HCT116 (cell line): ENCODE results near the gene RALGPS1. TPM values are rescaled to one million over a fixed set of nuclear protein-coding genes. Genes with fewer than 3 reads are reported as not detected.

Experiments used
- ATAC-seq: fragments of 200-7000 bp; cut with Tn5 transposase; 2 replicates; pipeline ENCODE4 v1.9.1; 2020; ENCODE audit warnings: mild to moderate bottlenecking, moderate library complexity
- BruUV-seq: library from RNA; stranded (reverse); fragments of 400-500 nt; replicated peaks from 2 replicates; lab custom pipeline; 2021; lab: Mats Ljungman, UMichigan
- CTCF ChIA-PET: fragments of 300-600 bp; sonication (Branson Sonifier 250); formaldehyde crosslinking; loops from one replicate; lab custom pipeline; 2021; ENCODE audit warnings: antibody characterized with exemption; lab: Charles Lee
- POLR2A ChIA-PET: fragments of 300-600, 350-600 bp; sonication (Branson Sonifier 250); formaldehyde crosslinking; loops from one replicate; lab custom pipeline; 2021; ENCODE audit warnings: antibody characterized with exemption; lab: Charles Lee
- RAD21 ChIA-PET, 2 experiments: fragments of 300-600 bp; sonication (Branson Sonifier 250); formaldehyde crosslinking; loops; one replicate each; lab custom pipeline; 2023; ENCODE audit warnings: low total read pairs in 2 of 2; ENCODE audit not compliant: uncharacterized antibody in 2 of 2, unreplicated experiment in 2 of 2, low non-redundant PET in 1 of 2; lab: Charles Lee
- DNase-seq: peaks from one replicate; pipeline ENCODE4 v3.0.0-alpha.2; 2010; ENCODE audit warnings: low read depth, low spot score
- H2AFZ ChIP-seq: fragments of 200-600 bp; shearing (Covaris generic), sonication (generic); 2 replicates; pipeline ENCODE4 v1.6.1; 2017; ENCODE audit warnings: low read depth, mixed run types, mixed read lengths, antibody characterized with exemption, low read length; ENCODE audit not compliant: poor library complexity, severe bottlenecking
- H3K27ac ChIP-seq: 2 replicates; pipeline ENCODE4 v1.5.1; 2012; ENCODE audit warnings: low read depth, low read length
- H3K27me3 ChIP-seq: fragments of 200-600 bp; sonication (generic); 2 replicates; pipeline ENCODE4 v1.6.1; 2016; ENCODE audit warnings: mixed run types, low read length, mixed read lengths; ENCODE audit not compliant: insufficient read depth
- H3K36me3 ChIP-seq, 2 experiments: fragments of 200-500 bp in 1 of 2; fragments of 200-600 bp in 1 of 2; sonication (Bioruptor generic) in 1 of 2; sonication (generic) in 1 of 2; 2 replicates each; pipeline versions ENCODE4 v1.5.1 to v1.6.1; 2014 to 2016; ENCODE audit warnings: low read length in 2 of 2, inconsistent platforms in 1 of 2, mixed read lengths in 1 of 2, mixed run types in 1 of 2; ENCODE audit not compliant: insufficient read depth in 2 of 2, control insufficient read depth in 1 of 2
- H3K4me1 ChIP-seq, 2 experiments: fragments of 200-600 bp in 1 of 2; sonication (generic) in 1 of 2; 2 replicates each; pipeline versions ENCODE4 v1.5.1 to v1.6.1; 2012 to 2017; ENCODE audit warnings: low read length in 2 of 2, inconsistent platforms in 1 of 2, mild to moderate bottlenecking in 1 of 2, mixed read lengths in 1 of 2, mixed run types in 1 of 2, moderate library complexity in 1 of 2; ENCODE audit not compliant: insufficient read depth in 2 of 2, control insufficient read depth in 1 of 2
- H3K4me2 ChIP-seq: fragments of 200-600 bp; sonication (generic); 2 replicates; pipeline ENCODE4 v1.6.1; 2017; ENCODE audit warnings: mixed run types, low read length, mixed read lengths
- H3K4me3 ChIP-seq, 2 experiments: fragments of 200-600 bp in 1 of 2; sonication (generic) in 1 of 2; replicated peaks in 1 of 2; 2 replicates each; pipeline ENCODE4 v1.5.1; 2011 to 2016; ENCODE audit warnings: low read length in 2 of 2, control low read depth in 1 of 2, low read depth in 1 of 2, mild to moderate bottlenecking in 1 of 2, mixed read lengths in 1 of 2, mixed run types in 1 of 2
- H3K79me2 ChIP-seq: fragments of 200-600 bp; sonication (generic); 2 replicates; pipeline ENCODE4 v1.6.1; 2017; ENCODE audit warnings: mild to moderate bottlenecking, mixed run types, low read length, moderate library complexity, mixed read lengths; ENCODE audit not compliant: insufficient read depth
- H3K9ac ChIP-seq: fragments of 200-600 bp; sonication (generic); 2 replicates; pipeline ENCODE4 v1.6.1; 2016; ENCODE audit warnings: low read length, mixed read lengths
- H3K9me2 ChIP-seq: fragments of 200-600 bp; sonication (generic), shearing (Covaris generic); 2 replicates; pipeline ENCODE4 v1.6.1; 2017; ENCODE audit warnings: mixed run types, mild to moderate bottlenecking, moderate library complexity; ENCODE audit not compliant: insufficient read depth
- H3K9me3 ChIP-seq, 2 experiments: fragments of 200-500 bp in 1 of 2; fragments of 200-600 bp in 1 of 2; sonication (Bioruptor generic) in 1 of 2; sonication (generic) in 1 of 2; 2 replicates each; pipeline ENCODE4 v1.6.1; 2014 to 2017; ENCODE audit warnings: low read length in 2 of 2, mixed read lengths in 2 of 2, inconsistent platforms in 1 of 2, low read depth in 1 of 2, mild to moderate bottlenecking in 1 of 2, mixed run types in 1 of 2, moderate library complexity in 1 of 2; ENCODE audit not compliant: control insufficient read depth in 1 of 2, insufficient read depth in 1 of 2
- H4K20me1 ChIP-seq: fragments of 200-600 bp; sonication (generic), shearing (Covaris generic); 2 replicates; pipeline ENCODE4 v1.6.1; 2017; ENCODE audit warnings: mixed run types, mild to moderate bottlenecking, moderate library complexity; ENCODE audit not compliant: insufficient read depth
- EGR1 ChIP-seq: IDR thresholded peaks from 2 replicates; pipeline ENCODE4 v1.6.1; 2012; ENCODE audit warnings: low read depth
- POLR2A ChIP-seq: IDR thresholded peaks from 2 replicates; pipeline ENCODE4 v1.7.0; 2011; ENCODE audit warnings: borderline replicate concordance; ENCODE audit not compliant: insufficient read depth, insufficient read length; ENCODE audit errors: extremely low read depth
- RAD21 ChIP-seq: IDR thresholded peaks from 2 replicates; pipeline ENCODE4 v1.6.1; 2012; ENCODE audit warnings: low read depth, mild to moderate bottlenecking
- SIN3A ChIP-seq: IDR thresholded peaks from 2 replicates; pipeline ENCODE4 v1.6.1; 2012; ENCODE audit warnings: low read depth
- SP1 ChIP-seq: IDR thresholded peaks from 2 replicates; pipeline ENCODE4 v1.6.1; 2012; ENCODE audit warnings: low read depth
- SRF ChIP-seq: IDR thresholded peaks from 2 replicates; pipeline ENCODE4 v1.6.1; 2012; ENCODE audit warnings: low read depth
- YY1 ChIP-seq: IDR thresholded peaks from 2 replicates; pipeline ENCODE4 v1.6.1; 2011; ENCODE audit warnings: low read length, low read depth, moderate library complexity, mild to moderate bottlenecking; ENCODE audit not compliant: insufficient replicate concordance; ENCODE audit errors: extremely low read depth
- ZFX ChIP-seq: fragments of 450-650 bp; IDR thresholded peaks from 2 replicates; pipeline ENCODE4 v1.6.1; 2017
- ZNF274 ChIP-seq: fragments of 200-500 bp; sonication (Bioruptor generic); IDR thresholded peaks from 2 replicates; pipeline ENCODE4 v1.6.1; 2014; ENCODE audit warnings: mild to moderate bottlenecking, low read depth, low read length, inconsistent platforms
- intact Hi-C: fragments of 100-400 bp; cut with micrococcal nuclease; formaldehyde crosslinking; loops from 2 replicates; pipeline ENCODE4 v1.10.0; 2022
- total RNA-seq: library from RNA; stranded (reverse); gene quantifications from one replicate; pipeline ENCODE4 v1.2.1, GENCODE V29; 2021; ENCODE audit not compliant: unreplicated experiment
- TF ChIP-seq, protein P1 (sequence below): IDR thresholded peaks from 2 replicates; pipeline ENCODE4 v1.6.1; 2012
- TF ChIP-seq, protein P2 (sequence below): IDR thresholded peaks from 2 replicates; pipeline ENCODE4 v1.6.1; 2011; ENCODE audit warnings: mild to moderate bottlenecking, low read length, moderate library complexity; ENCODE audit not compliant: insufficient replicate concordance; ENCODE audit errors: extremely low read depth
- TF ChIP-seq, protein P3 (sequence below): IDR thresholded peaks from 2 replicates; pipeline ENCODE4 v1.6.1; 2012
- TF ChIP-seq, protein P4 (sequence below): IDR thresholded peaks from 2 replicates; pipeline ENCODE4 v1.6.1; 2012; ENCODE audit warnings: low read depth

Gene RALGPS1
- total RNA-seq, 1 experiment from 2014 or later, result 7.6 TPM

DNA sequence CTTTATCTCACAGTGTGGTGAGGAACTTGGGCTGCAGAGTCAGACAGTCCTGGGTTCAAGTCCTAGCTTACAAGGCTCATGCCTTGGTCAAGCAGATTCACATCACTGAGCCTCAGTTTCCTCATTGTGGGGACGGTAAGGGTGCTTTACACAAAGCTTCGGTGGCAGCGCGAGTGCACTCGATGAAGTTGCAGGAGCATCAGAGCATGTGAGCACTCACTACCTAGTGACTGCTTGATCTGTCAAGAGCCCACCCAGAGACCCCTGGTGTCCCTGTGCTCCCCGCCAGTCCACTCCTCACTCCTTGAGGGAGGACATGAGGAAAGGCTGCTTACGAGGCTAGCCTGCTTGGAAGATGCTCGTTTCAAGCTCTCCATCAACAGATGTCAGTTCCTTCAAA is 293.8 kb downstream of the RALGPS1 start:
- DNase-seq (no peak), ATAC-seq (no peak)
- H3K36me3 ChIP-seq, result no peaks in the 10 kb centered on the region
- no peak overlapping the region for H3K27ac ChIP-seq
- H3K4me2 ChIP-seq, result no peak overlapping the region
- POLR2A ChIA-PET, result no interaction called here
- H2AFZ ChIP-seq, result no peak overlapping the region
- TF ChIP-seq, protein P1, sequence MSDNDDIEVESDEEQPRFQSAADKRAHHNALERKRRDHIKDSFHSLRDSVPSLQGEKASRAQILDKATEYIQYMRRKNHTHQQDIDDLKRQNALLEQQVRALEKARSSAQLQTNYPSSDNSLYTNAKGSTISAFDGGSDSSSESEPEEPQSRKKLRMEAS, result no peak
- TF ChIP-seq POLR2A (no peak), RAD21 (no peak), EGR1 (no peak), ZFX (no peak), ZNF274 (no peak), SRF (no peak), YY1 (no peak), SP1 (no peak), SIN3A (no peak)
- TF ChIP-seq, protein P2, sequence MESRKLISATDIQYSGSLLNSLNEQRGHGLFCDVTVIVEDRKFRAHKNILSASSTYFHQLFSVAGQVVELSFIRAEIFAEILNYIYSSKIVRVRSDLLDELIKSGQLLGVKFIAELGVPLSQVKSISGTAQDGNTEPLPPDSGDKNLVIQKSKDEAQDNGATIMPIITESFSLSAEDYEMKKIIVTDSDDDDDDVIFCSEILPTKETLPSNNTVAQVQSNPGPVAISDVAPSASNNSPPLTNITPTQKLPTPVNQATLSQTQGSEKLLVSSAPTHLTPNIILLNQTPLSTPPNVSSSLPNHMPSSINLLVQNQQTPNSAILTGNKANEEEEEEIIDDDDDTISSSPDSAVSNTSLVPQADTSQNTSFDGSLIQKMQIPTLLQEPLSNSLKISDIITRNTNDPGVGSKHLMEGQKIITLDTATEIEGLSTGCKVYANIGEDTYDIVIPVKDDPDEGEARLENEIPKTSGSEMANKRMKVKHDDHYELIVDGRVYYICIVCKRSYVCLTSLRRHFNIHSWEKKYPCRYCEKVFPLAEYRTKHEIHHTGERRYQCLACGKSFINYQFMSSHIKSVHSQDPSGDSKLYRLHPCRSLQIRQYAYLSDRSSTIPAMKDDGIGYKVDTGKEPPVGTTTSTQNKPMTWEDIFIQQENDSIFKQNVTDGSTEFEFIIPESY, result no peak
- TF ChIP-seq, protein P3, sequence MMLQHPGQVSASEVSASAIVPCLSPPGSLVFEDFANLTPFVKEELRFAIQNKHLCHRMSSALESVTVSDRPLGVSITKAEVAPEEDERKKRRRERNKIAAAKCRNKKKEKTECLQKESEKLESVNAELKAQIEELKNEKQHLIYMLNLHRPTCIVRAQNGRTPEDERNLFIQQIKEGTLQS, result no peak
- TF ChIP-seq, protein P4, sequence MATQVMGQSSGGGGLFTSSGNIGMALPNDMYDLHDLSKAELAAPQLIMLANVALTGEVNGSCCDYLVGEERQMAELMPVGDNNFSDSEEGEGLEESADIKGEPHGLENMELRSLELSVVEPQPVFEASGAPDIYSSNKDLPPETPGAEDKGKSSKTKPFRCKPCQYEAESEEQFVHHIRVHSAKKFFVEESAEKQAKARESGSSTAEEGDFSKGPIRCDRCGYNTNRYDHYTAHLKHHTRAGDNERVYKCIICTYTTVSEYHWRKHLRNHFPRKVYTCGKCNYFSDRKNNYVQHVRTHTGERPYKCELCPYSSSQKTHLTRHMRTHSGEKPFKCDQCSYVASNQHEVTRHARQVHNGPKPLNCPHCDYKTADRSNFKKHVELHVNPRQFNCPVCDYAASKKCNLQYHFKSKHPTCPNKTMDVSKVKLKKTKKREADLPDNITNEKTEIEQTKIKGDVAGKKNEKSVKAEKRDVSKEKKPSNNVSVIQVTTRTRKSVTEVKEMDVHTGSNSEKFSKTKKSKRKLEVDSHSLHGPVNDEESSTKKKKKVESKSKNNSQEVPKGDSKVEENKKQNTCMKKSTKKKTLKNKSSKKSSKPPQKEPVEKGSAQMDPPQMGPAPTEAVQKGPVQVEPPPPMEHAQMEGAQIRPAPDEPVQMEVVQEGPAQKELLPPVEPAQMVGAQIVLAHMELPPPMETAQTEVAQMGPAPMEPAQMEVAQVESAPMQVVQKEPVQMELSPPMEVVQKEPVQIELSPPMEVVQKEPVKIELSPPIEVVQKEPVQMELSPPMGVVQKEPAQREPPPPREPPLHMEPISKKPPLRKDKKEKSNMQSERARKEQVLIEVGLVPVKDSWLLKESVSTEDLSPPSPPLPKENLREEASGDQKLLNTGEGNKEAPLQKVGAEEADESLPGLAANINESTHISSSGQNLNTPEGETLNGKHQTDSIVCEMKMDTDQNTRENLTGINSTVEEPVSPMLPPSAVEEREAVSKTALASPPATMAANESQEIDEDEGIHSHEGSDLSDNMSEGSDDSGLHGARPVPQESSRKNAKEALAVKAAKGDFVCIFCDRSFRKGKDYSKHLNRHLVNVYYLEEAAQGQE, result no peak
- no peak overlapping the region for H3K4me3 ChIP-seq
- no TSS peak for BruUV-seq
- H3K4me1 ChIP-seq, result peaks cover 8 to 22% of the 10 kb centered on the region in 2 experiments
- no peaks in the 10 kb centered on the region for H3K9me2 ChIP-seq
- intact Hi-C loops, result no loop called here
- H4K20me1 ChIP-seq, result no peaks in the 10 kb centered on the region
- RAD21 ChIA-PET, result no interaction called here
- H3K9me3 ChIP-seq, result no peaks in the 10 kb centered on the region
- H3K9ac ChIP-seq, result no peak overlapping the region
- CTCF ChIA-PET, result no interaction called here
- H3K27me3 ChIP-seq, result no peaks in the 10 kb centered on the region
- H3K79me2 ChIP-seq, result no peaks in the 10 kb centered on the region
